Right ventricle myocardium superior (tissue), 1 donor: Measurements from ENCODE around the gene UBE2L3. TPM values are rescaled to one million over a fixed set of nuclear protein-coding genes. Genes with fewer than 3 reads are reported as not detected.
"Not testable (repeated sequence)": the region's sequence is repeated elsewhere in the genome, so short reads cannot be mapped to it uniquely, and the experiment has no call there.

ENCODE experiments used
- ATAC-seq: fragments of 200-7000 bp; cut with Tn5 transposase; one replicate; pipeline ENCODE4 v1.9.1; 2020; ENCODE audit warnings: mild to moderate bottlenecking; ENCODE audit not compliant: poor library complexity
- DNase-seq: peaks from one replicate; pipeline ENCODE4 v3.0.0-alpha.2; 2020
- intact Hi-C: fragments of 100-400 bp; cut with DNase I; formaldehyde crosslinking; loops from one replicate; pipeline ENCODE4 v1.11.2; 2022
- total RNA-seq: library from RNA; stranded (reverse); fragmentation: NEBNext Ultra II Directional; extraction: Animal tissue kit (Norgen Biotek cat#: 25700); gene quantifications from one replicate; pipeline ENCODE4 v1.2.1, GENCODE V29; 2021
- donor health status: DM: no; HTN: yes; CAD: no; lungs with severe emphysema.

Gene UBE2L3
- total RNA-seq, 1 donor from 2014 or later, result 46.7 TPM

DNA sequence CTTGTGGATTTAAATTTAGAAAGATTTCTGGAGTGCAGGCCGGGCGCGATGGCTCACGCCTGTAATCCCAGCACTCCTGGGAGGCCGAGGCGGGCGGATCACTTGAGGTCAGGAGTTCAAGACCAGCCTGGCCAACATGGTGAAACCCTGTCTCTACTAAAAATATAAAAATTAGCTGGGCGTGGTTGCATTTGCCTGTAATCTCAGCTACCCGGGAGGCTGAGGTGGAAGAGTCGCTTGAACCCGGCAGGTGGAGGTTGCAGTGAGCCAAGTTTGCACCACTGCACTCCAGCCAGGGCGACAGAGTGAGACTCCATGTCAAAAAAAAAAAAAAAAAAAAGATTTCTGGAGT, 1.5 kb downstream of the UBE2L3 start:
- ATAC-seq, DNase-seq, intact Hi-C loops: not testable (repeated sequence)

DNA sequence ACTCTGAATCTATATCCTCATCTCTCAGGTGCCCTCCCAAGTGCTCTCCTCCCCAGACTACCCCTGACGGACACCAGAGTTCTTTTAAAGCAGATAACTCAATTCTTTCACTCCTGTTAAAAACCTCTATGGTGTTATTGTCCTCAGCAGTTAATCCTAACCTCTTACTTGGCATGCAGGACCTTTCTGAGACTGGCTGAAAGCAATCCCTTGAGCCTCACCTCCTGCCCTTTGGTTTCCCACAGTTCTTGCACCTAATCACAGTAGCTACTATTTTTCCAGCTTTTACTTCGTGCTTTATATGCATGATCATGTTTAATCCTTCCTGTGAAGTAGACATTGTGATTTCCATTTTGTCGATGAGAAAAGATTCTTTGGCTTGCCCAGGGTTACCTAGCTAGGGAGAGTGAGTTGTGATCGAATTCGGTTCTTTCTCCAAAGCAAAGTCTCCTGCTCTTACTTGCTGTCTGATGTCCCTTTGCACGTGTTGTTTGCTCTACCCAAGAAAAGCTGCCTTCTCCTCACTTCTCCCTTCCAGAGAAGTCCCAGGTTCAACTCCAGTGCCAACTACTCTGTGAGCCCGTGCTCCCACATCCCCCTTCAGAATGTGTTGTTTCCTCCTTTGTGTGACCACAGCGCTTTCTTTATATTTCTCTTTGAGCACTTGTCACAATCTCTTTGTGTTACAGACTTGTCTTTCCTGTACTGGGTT, 2.1 kb downstream of the UBE2L3 start:
- intact Hi-C loops, result no loop called here
- ATAC-seq, result no peak
- DNase-seq, result no peak

DNA sequence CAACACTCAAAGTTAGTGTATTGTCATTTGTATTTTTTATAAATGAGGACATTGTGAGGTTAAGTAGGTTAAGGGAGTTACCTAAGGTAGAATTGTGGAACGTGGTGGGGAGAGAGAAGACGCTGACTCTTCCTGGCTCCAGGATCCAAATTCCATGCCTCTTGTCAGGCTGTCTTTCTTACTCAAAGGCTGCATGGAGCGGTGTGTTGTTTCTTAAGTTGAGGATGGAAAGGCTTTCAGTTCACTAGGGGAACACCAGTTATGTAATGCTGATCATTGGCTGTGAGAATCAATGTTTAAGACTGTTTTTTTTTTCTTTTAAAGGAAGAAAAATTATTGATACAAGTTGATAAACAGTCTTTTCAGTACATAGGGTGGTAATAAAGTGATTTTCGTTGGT, 2.9 kb downstream of the UBE2L3 start:
- no peak for DNase-seq
- no peak for ATAC-seq
- intact Hi-C loops, result no loop called here

DNA sequence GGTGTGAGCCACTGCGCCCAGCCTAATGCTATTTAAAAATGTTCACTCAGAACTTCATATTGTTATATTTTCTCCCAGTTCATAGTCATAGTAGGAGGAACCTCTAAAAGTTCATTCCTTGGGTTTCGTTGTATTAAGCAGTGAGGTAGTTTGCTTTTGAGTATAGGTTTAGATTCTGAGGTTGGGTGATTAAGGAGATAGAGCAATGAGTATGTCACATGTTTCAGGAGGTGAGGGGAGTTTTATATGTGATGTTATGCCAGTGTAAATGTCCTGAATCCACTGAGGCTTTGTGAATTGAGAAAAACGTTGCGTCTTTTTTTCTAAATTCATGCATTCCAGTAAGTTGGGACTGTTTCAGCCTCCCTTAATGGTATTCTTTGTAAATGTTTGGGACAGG, 4.2 kb downstream of the UBE2L3 start:
- ATAC-seq (no peak), DNase-seq (no peak)
- intact Hi-C loops, result no loop called here

DNA sequence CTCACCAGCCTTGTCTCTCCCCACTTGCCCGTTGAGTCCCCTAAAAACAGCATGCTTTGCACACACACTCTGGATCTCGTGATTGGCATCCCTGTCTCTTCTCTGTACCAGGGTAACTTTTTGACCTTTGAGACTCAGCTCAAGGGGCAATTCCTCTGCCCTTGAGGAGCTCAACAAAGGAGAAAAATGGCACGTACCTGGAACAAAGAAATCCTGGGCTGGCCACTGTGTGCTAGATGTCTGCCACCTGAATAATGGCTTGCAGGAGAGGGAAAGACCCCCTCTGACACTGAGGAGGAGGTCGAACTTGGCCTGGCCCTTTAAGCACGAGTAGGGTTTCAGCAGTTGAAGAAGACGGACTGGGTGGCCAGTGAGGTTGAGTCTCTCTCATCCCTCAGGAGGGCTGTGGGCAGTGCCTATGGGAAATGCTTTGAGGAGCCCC, 5.8 kb downstream of the UBE2L3 start:
- DNase-seq (no peak), ATAC-seq (no peak)
- intact Hi-C loops, result no loop called here

DNA sequence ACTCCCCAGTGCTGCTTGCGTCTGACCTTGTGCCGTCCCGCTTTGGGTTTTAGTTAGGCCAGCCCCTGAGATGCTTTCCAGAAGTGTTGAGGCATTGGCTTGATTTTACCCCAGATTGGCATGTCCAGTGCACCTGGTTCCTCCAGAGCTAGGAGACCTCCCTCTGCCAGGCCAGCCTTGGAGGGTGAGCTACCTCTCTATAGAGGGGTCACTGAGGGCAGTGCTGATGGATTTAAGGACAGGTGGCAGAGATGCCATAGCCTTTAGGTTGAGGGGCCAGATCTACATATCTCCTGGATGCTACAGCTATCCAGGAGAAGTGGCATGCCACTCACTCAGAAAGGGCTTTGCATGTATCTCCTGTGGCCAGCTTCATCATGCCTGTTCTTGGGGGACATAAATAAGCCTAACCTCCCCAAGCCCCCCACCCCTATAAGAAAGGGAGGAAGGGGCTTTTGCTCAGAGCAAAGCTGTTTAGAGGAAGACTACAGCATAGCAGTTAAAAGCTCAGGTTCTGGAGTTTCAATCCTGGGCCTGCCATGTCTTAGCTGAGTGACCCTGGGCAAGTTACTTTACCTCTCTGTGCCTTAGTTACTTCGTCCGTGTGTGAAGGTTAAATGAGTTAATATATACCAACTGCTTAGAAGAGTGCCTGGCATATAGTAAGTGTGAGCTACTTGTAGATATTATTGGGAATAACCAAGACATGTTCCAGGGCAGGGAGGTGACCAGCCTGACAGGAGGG, 6.4 kb downstream of the UBE2L3 start:
- intact Hi-C loops, result no loop called here
- ATAC-seq (no peak), DNase-seq (no peak)

DNA sequence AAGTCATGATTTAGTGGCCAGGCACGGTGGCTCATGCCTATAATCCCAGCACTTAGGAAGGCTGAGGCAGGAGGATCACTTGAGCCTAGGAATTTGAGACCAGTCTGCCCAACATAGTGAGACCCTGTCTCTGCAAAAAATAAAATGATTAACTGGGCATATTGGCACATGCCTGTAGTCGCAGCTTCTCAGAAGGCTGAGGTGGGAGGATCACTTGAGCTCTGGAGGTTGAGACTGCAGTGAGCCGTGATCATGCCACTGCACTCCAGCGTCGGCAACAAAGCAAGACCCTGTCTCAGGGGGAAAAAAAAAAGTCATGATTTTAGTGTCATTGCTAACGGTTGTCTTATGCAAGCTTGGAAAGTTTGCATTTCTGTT, 11.9 kb downstream of the UBE2L3 start:
- DNase-seq (no peak), ATAC-seq (no peak)
- intact Hi-C loops, result loop anchor here (5.0 kb wide), 1 partner anchor 48 kb away; no protein-coding TSS in a partner anchor

DNA sequence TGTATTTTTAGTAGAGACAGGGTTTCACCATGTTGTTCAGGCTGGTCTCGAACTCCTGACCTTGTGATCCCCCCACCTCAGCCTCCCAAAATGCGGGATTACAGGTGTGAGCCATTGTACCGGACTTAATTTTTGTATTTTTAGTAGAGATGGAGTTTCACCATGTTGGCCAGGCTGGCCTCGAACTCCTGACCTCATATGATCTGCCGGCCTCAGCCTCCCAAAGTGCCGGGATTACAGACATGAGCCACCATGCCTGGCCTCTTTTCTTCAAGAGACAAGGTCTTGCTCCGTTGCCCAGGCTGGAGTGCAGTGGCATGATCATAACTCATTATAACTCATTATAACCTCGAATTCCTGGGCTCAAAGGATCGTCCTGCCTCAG, 13.1 kb downstream of the UBE2L3 start:
- ATAC-seq, intact Hi-C loops, DNase-seq: not testable (repeated sequence)

GRCh38 chr22:21581009-21581713, 13.6 kb downstream of the UBE2L3 start:
- intact Hi-C loops, DNase-seq, ATAC-seq: not testable (repeated sequence)

DNA sequence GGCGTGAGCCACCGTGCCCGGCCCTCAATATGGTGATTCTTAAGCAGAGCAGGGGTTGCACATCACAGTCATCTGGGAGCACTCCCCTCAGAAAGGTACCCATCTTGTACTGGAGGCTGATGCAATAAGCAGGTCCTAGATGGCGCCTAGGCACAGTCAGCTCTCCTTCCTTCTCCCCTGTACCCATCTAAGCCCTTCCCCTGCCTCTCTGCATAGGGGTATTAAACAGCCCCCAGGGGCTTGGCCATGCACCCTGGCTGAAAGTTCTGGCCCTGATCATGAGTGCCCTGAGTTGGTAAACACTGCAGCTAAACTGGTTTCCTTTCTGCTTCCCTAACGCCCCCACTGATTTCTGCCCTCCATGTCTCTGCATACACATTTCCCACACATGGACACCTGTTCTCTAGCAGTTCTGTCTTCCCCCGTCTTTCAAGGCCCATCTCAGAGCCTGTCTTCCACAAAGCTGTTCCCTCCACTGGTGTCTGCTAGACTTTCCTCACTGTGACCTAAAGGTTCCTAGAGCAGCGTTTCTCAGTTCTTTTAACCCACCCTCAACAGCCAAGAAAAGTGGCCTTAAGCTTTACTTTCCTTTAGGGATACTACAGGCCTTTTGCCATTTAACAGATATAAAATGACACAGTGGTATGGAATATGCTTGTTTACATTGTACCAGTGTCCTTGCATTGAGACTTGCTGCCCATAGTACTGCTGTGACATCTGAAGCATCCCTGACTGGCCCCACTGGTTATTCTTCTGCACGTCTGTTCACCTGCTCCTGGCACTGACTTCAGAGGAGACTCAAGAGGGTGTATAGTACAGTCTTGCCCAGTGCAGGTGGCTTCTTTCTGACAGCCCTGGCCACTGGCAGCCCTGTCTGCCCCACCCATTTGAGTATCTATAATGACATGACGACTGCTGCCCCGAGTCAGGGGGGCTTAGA, 15.6 kb downstream of the UBE2L3 start:
- DNase-seq (no peak), ATAC-seq (no peak)
- intact Hi-C loops, result no loop called here

DNA sequence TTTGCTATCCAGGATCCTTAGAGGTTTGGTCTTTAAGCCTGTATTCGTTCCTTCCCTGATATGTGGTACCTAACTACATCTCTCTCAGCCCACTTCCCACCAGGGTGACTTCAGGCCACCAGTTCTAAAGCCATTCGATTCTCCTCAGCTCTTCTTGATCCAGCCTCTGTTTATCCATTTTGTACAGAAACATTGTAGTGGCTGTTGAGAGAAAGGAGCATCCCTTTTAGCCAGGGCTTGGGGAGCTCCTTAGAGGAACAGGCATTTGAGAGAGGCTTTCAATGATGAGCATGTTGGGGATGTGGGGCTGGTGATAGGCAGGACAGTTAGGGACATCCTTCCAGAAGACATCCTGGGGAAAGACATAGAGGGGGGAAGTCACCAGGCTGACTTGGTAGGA, 17.9 kb downstream of the UBE2L3 start:
- ATAC-seq (no peak), DNase-seq (no peak)
- intact Hi-C loops, result no loop called here

GRCh38 chr22:21587803-21588611, 20.5 kb downstream of the UBE2L3 start:
- intact Hi-C loops, result no loop called here
- DNase-seq (no peak), ATAC-seq (no peak)

GRCh38 chr22:21589396-21589795, 21.9 kb downstream of the UBE2L3 start:
- intact Hi-C loops, result no loop called here
- DNase-seq (no peak), ATAC-seq (no peak)

DNA sequence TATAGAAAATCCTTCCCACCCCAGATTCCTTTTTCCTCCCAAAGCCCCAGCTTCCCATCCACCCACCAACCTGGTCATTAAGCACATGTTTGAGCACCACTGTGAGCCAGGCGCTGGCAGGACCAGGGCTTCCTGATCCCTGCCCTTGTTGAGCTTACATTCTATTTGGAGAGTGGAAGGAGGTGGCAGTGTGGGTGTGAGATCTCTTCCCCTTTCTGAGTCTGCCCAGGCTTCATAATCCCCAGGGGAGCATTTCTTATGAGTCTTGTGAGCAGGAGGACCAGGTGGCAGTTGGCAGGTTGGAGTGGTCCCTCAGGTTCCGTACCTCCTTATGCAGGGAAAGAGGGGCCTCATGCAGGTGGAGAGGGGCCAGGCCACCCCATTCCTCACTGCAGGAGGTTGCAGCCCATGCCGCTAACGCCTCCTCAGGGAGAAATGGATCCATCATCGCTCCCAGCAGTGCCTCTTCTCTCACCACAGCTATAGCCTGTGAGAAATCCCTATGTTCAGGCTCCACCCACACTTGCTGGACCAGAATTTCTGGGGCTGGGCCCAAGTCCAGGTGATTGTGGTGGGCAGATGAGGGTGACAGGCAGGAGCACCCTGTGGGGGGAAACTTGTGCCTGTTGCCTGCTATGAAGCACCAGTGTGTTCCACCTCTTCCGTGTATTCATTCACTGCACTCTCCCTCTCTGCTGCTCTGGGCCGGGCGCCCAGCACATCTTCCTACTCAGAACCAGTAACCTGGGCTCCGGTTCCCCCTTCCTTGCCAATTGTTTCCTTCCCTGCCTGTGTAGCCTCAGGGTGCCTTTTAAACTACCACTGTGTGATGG, 23.5 kb downstream of the UBE2L3 start:
- intact Hi-C loops, result no loop called here
- DNase-seq (no peak), ATAC-seq (no peak)

- intact Hi-C loops, result no loop called here
- DNase-seq (peak; percentile 69), ATAC-seq (peak; percentile 74)
Measured at GRCh38 chr22:21591695-21592094, 24.2 kb downstream of the UBE2L3 start.

- no peak for ATAC-seq
- intact Hi-C loops, result no loop called here
- DNase-seq, result no peak
Measured at GRCh38 chr22:21592422-21592821, 24.9 kb downstream of the UBE2L3 start.
